GM12873 (cell line): Measurements from ENCODE around the gene EYS.

ENCODE experiments used
- TF ChIP-seq, protein P1 (sequence below): IDR thresholded peaks from 2 replicates; pipeline ENCODE4 v1.5.1; 2012; ENCODE audit warnings: low read depth, mild to moderate bottlenecking, moderate library complexity, low read length, control low read depth; ENCODE audit not compliant: insufficient read depth; ENCODE audit errors: missing control alignments

EYS gene

DNA sequence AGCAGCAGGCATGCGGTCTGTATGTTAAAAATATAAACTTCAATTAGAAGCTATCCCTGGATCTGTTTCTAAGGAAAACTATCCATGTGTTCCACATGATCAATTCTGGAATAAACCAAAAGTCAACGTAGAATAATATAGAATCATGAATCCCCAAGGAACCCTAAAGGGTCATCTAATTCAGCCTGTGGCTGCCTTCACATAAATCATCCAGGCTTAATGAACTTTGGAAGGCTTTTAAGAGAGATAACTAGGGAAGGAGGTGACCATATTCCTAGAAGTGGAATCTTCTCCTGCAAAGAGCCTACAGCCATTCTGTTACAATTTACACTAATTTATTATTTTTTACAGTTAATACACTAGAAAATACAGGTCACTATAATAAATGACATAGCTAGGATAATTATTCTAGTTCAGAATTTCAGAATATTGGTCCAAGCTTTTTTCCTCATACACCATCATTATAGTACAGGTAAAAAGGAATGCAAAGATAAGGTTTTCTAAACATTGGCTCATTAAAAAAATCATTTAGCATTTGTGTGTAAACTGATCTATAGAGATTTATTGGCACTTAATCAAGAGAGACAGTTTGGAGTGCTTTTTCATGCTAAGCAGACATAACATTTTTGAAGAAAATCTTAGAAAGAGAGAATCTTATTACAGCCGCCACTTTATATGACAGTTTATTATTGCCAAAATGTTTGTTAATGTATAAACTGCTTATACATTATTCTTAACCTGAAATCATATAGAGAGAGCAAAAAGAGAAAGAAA lies 1220.3 kb downstream of the EYS start:
- TF ChIP-seq, protein P1, sequence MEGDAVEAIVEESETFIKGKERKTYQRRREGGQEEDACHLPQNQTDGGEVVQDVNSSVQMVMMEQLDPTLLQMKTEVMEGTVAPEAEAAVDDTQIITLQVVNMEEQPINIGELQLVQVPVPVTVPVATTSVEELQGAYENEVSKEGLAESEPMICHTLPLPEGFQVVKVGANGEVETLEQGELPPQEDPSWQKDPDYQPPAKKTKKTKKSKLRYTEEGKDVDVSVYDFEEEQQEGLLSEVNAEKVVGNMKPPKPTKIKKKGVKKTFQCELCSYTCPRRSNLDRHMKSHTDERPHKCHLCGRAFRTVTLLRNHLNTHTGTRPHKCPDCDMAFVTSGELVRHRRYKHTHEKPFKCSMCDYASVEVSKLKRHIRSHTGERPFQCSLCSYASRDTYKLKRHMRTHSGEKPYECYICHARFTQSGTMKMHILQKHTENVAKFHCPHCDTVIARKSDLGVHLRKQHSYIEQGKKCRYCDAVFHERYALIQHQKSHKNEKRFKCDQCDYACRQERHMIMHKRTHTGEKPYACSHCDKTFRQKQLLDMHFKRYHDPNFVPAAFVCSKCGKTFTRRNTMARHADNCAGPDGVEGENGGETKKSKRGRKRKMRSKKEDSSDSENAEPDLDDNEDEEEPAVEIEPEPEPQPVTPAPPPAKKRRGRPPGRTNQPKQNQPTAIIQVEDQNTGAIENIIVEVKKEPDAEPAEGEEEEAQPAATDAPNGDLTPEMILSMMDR: no peak

DNA sequence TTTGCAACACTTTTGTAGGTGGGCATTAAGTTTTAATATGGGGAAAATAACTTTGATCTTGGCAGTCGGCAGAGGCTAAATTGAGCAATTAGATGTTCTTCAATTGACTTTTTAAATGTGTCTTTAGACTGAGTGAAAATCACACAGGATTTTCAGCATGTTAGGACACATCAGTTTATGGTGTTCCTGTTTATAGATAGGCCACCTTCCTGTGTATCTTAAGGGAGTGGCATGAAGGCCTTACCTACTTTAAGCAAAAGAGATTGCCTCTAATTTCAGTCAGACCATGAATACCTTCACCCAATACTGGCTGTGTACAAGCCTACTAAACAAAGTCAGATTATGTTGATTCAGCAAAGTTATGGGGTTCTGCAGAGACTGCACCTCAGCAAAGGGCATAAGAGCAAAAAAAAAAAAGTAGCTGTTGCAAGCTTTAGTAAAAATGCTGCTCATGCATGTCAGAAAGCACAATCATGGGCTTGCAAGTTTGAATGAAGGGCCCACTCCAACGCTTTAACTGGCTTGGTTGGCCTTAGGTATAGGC lies 1223.0 kb downstream of the EYS start:
- TF ChIP-seq, protein P1: no peak

DNA sequence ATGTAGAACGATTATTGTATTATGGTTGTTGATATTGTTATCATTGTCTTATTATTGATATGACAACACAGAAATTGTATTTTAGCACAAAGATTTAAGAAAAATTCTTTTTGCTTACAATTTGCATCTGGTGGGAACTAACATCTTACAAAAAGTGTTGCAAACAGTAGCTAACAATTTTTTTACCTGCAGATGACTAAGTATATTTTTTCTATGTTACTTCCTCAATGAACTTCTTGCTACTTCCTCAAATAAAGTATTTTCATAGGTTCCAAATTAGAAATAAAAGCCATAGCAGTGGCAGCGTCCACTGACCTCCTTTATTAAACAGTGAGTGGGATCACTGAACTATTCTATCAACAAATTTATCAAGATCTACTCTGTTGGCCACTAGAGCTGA lies 1224.4 kb downstream of the EYS start:
- TF ChIP-seq, protein P1: no peak

DNA sequence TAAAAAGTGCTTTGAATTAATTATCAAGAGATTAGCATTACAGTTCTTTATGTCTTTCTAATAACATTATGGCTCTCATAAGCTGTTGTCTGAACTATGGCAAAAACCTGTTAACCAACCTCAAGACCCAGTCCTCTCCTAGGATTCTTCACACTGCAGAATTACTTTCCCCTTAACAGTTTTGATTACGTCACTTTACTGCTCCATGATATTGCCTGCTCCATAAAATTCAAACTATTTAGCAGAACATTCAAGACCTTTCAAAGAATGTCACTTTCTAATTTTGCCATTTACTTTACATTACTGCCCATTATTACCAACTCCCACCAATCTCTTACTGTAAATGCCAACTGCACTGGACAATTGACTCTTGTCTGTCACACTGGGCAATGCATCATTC lies 1227.9 kb downstream of the EYS start:
- TF ChIP-seq, protein P1: no peak

DNA sequence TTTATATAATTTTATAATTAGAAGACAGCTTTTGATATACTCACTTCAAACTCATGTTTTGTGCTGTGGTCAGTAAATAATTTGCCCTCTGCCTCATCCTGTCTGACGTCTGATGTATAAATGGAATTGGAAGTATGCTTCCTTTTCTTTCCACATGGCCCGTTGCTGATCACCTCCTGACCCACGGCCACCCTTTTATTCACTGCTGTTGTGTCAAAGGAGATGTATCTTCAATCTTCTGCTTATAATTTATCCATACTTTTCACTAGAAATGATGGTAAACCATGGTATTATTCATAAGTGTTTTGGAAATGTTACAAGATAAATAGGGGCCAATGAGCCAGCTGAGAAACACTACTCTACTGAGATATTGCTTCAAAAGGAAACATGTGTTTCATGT lies 1229.6 kb downstream of the EYS start:
- TF ChIP-seq, protein P1: no peak

DNA sequence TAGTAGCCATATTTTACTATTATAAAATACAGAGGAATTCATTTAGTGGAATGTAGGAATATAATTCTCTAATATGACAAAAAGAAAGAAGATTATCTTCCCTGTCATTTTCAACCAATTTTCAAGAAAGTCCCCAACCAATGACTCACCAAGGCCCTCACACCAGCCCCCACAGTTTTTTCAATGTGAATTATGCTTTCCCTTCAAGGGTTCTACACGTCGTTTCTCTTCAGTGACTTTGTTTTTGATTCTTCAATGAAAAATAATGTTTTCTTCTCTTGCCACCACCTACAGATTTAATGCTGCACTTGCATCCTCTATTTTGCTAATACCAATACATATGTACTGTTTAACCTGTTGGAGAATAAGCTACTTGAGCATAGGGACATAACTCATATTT lies 1230.1 kb downstream of the EYS start:
- TF ChIP-seq, protein P1: no peak

DNA sequence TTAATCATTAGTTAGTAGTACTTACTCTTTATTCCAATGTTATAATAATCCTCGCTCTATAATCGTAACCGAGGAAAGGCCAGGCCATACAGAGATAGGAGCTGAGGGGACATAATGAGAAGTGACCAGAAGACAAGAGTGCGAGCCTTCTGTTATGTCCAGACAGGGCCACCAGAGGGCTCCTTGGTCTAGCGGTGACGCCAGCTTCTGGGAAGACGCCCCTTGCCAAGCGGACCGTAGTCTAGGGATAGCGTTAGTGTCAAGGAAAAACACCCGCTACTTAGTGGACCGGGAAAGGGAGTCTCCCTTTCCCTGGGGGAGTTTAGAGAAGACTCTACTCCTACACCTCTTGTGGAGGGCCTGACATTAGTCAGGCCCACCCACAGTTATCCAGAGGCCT lies 1237.6 kb downstream of the EYS start:
- TF ChIP-seq, protein P1: peak; percentile 5
